Measurements from ENCODE around the gene S100B. TPM values are rescaled to one million over a fixed set of nuclear protein-coding genes. Genes with fewer than 3 reads are reported as not detected.

S100B gene
- 1 to 10 TPM in 1 of 2 donors, under 1 TPM in 1; 0.91 to 3.2 TPM for total RNA-seq

- intact Hi-C loops (cut with DNase I), result no loop called here
- Histone ChIP-seq H3K27ac (no peak within 1 kb of the TSS), H3K4me3 (no peak within 1 kb of the TSS), H3K27me3 (replicated peaks; ENCODE audit: insufficient read depth) (no peaks in the 10 kb centered on the region), H3K9me3 (no peaks in the 10 kb centered on the region), H3K4me1 (replicated peaks) (no peaks in the 10 kb centered on the region), H3K36me3 (no peaks in the 10 kb centered on the region)
- 60% methylated on average over 15 of the region's 15 CpGs for WGBS
- no peak for DNase-seq (ENCODE audit: low spot score)
- TF ChIP-seq POLR2A (IDR thresholded peaks at IDR 0.05) (no peak), POLR2AphosphoS5 (IDR thresholded peaks at IDR 0.05) (no peak), CTCF (IDR thresholded peaks at IDR 0.05) (no peak)
Observed at GRCh38 chr21:46604975-46605766, at the start of gene S100B. Gene S100B (minus strand): TSS chr21:46605082. CDS start chr21:46602415, 2,667 bp downstream.

- H3K4me3 ChIP-seq, result no peak overlapping the region
- DNase-seq (ENCODE audit: low spot score), result no peak
- no peak for TF ChIP-seq POLR2A (IDR thresholded peaks at IDR 0.05)
- TF ChIP-seq CTCF (IDR thresholded peaks at IDR 0.05), result no peak
- TF ChIP-seq POLR2AphosphoS5 (IDR thresholded peaks at IDR 0.05), result no peak
- H3K27me3 ChIP-seq (replicated peaks; ENCODE audit: insufficient read depth), result no peaks in the 10 kb centered on the region
- no peaks in the 10 kb centered on the region for H3K4me1 ChIP-seq (replicated peaks)
- 97% methylated on average over 7 of the region's 7 CpGs for WGBS
- no peaks in the 10 kb centered on the region for H3K9me3 ChIP-seq
- intact Hi-C loops (cut with DNase I), result no loop called here
- no peak overlapping the region for H3K27ac ChIP-seq
- peaks cover 4 to 23% of the 10 kb centered on the region in 2 donors for H3K36me3 ChIP-seq
Observed at GRCh38 chr21:46651121-46651520, 46.2 kb upstream of the S100B start.

- Histone ChIP-seq H3K36me3 (peaks cover 4 to 23% of the 10 kb centered on the region in 2 donors), H3K27me3 (replicated peaks; ENCODE audit: insufficient read depth) (no peaks in the 10 kb centered on the region), H3K4me3 (no peak overlapping the region), H3K4me1 (replicated peaks) (no peaks in the 10 kb centered on the region), H3K27ac (no peak overlapping the region), H3K9me3 (no peaks in the 10 kb centered on the region)
- TF ChIP-seq POLR2A (IDR thresholded peaks at IDR 0.05), result no peak
- TF ChIP-seq POLR2AphosphoS5 (IDR thresholded peaks at IDR 0.05), result no peak
- TF ChIP-seq CTCF (IDR thresholded peaks at IDR 0.05), result no peak
- intact Hi-C loops (cut with DNase I), result no loop called here
- WGBS, result 89% methylated on average over 14 of the region's 14 CpGs
- no peak for DNase-seq (ENCODE audit: low spot score)
Observed at GRCh38 chr21:46650476-46651098, 45.7 kb upstream of the S100B start.

GRCh38 chr21:46649356-46649755 lies 44.5 kb upstream of the S100B start:
- Histone ChIP-seq H3K36me3 (peaks cover 4 to 23% of the 10 kb centered on the region in 2 donors), H3K4me1 (replicated peaks) (no peaks in the 10 kb centered on the region), H3K27me3 (replicated peaks; ENCODE audit: insufficient read depth) (no peaks in the 10 kb centered on the region), H3K27ac (no peak overlapping the region), H3K9me3 (no peaks in the 10 kb centered on the region), H3K4me3 (no peak overlapping the region)
- no peak for DNase-seq (ENCODE audit: low spot score)
- 88% methylated on average over 19 of the region's 19 CpGs for WGBS
- TF ChIP-seq POLR2A (IDR thresholded peaks at IDR 0.05), result no peak
- no peak for TF ChIP-seq POLR2AphosphoS5 (IDR thresholded peaks at IDR 0.05)
- no peak for TF ChIP-seq CTCF (IDR thresholded peaks at IDR 0.05)
- intact Hi-C loops (cut with DNase I), result no loop called here

All from prostate gland (tissue), 2 donors.